ENCODE measurements around the gene SF3A1. TPM values are rescaled to one million over a fixed set of nuclear protein-coding genes. Genes with fewer than 3 reads are reported as not detected.
"Not testable (repeated sequence)": the region's sequence is repeated elsewhere in the genome, so short reads cannot be mapped to it uniquely, and the experiment has no call there.

Gene SF3A1, protein sequence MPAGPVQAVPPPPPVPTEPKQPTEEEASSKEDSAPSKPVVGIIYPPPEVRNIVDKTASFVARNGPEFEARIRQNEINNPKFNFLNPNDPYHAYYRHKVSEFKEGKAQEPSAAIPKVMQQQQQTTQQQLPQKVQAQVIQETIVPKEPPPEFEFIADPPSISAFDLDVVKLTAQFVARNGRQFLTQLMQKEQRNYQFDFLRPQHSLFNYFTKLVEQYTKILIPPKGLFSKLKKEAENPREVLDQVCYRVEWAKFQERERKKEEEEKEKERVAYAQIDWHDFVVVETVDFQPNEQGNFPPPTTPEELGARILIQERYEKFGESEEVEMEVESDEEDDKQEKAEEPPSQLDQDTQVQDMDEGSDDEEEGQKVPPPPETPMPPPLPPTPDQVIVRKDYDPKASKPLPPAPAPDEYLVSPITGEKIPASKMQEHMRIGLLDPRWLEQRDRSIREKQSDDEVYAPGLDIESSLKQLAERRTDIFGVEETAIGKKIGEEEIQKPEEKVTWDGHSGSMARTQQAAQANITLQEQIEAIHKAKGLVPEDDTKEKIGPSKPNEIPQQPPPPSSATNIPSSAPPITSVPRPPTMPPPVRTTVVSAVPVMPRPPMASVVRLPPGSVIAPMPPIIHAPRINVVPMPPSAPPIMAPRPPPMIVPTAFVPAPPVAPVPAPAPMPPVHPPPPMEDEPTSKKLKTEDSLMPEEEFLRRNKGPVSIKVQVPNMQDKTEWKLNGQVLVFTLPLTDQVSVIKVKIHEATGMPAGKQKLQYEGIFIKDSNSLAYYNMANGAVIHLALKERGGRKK
- total RNA-seq = 100 to 1,000 TPM in 3 of 4 donors, 10 to 100 TPM in 1; 52.8 to 193 (median 135) TPM

- H3K36me3 ChIP-seq = peaks cover 13 to 15% of the 10 kb centered on the region in 2 donors
- H3K27ac ChIP-seq = peak within 1 kb of the TSS; percentile 93 to 97 (median 95)
- H3K27me3 ChIP-seq = no peaks in the 10 kb centered on the region
- H3K4me3 ChIP-seq (replicated peaks in 1 of 3) = peak within 1 kb of the TSS; percentile 58 to 93 (median 66)
- intact Hi-C loops (cut with DNase I) = loop anchor here (2.0 kb wide), 1 partner anchor 68 kb away; the partner anchor contains the start of gene CASTOR1
- 1% methylated on average over 17 to 18 of the region's 91 CpGs for WGBS, 2 donors
- no peaks in the 10 kb centered on the region for H3K9me3 ChIP-seq
- peaks cover 23 to 34% of the 10 kb centered on the region in 2 donors for H3K4me1 ChIP-seq
- peak; percentile 91 to 93 for DNase-seq
- peak in 1 of 2 donors; percentile 93 for TF ChIP-seq POLR2A (IDR thresholded peaks at IDR 0.05)
- TF ChIP-seq, protein P1, sequence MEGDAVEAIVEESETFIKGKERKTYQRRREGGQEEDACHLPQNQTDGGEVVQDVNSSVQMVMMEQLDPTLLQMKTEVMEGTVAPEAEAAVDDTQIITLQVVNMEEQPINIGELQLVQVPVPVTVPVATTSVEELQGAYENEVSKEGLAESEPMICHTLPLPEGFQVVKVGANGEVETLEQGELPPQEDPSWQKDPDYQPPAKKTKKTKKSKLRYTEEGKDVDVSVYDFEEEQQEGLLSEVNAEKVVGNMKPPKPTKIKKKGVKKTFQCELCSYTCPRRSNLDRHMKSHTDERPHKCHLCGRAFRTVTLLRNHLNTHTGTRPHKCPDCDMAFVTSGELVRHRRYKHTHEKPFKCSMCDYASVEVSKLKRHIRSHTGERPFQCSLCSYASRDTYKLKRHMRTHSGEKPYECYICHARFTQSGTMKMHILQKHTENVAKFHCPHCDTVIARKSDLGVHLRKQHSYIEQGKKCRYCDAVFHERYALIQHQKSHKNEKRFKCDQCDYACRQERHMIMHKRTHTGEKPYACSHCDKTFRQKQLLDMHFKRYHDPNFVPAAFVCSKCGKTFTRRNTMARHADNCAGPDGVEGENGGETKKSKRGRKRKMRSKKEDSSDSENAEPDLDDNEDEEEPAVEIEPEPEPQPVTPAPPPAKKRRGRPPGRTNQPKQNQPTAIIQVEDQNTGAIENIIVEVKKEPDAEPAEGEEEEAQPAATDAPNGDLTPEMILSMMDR (IDR thresholded peaks at IDR 0.05) = peak in 1 of 6 experiments; percentile 16
Observed at GRCh38 chr22:30356449-30357235, at the start of gene SF3A1, which contains the start of gene CCDC157. Gene SF3A1 (minus strand): TSS chr22:30356894. CDS start chr22:30356792, 102 bp downstream. Gene CCDC157 (plus strand): TSS chr22:30357007. CDS start chr22:30366001, 8,994 bp downstream.

- Histone ChIP-seq H3K27me3 (no peaks in the 10 kb centered on the region), H3K4me3 (replicated peaks in 1 of 3) (no peak overlapping the region), H3K9me3 (no peaks in the 10 kb centered on the region), H3K27ac (no peak overlapping the region), H3K36me3 (peaks cover 16 to 27% of the 10 kb centered on the region in 2 donors), H3K4me1 (peaks cover 0 to 5% of the 10 kb centered on the region in 2 donors)
- intact Hi-C loops (cut with DNase I) = no loop called here
- TF ChIP-seq, protein P1 (IDR thresholded peaks at IDR 0.05) = no peak
- TF ChIP-seq POLR2A (IDR thresholded peaks at IDR 0.05) = no peak
- 85 to 95% methylated on average over 6 of the region's 6 CpGs for WGBS, 2 donors
- DNase-seq = no peak
Observed at GRCh38 chr22:30406400-30406799, 49.7 kb upstream of the SF3A1 start.

GRCh38 chr22:30405731-30406130, 49.0 kb upstream of the SF3A1 start:
- WGBS, 2 donors = 83 to 88% methylated on average over 3 to 4 of the region's 4 CpGs
- intact Hi-C loops (cut with DNase I) = no loop called here
- peaks cover 12 to 21% of the 10 kb centered on the region in 2 donors for H3K36me3 ChIP-seq

GRCh38 chr22:30404307-30404706, 47.6 kb upstream of the SF3A1 start:
- Histone ChIP-seq H3K27ac (no peak overlapping the region), H3K4me1 (peaks cover 0 to 5% of the 10 kb centered on the region in 2 donors), H3K27me3 (no peaks in the 10 kb centered on the region), H3K9me3 (no peaks in the 10 kb centered on the region), H3K36me3 (peaks cover 0 to 12% of the 10 kb centered on the region in 2 donors), H3K4me3 (replicated peaks in 1 of 3) (no peak overlapping the region)
- no peak for DNase-seq
- no peak for TF ChIP-seq POLR2A (IDR thresholded peaks at IDR 0.05)
- TF ChIP-seq, protein P1 (IDR thresholded peaks at IDR 0.05) = no peak
- intact Hi-C loops (cut with DNase I) = no loop called here
- 86 to 97% methylated on average over 6 of the region's 6 CpGs for WGBS, 2 donors

More at GRCh38 chr22:30405731-30406130, 49.0 kb upstream of the SF3A1 start:
- H3K27ac ChIP-seq = no peak overlapping the region
- H3K4me3 ChIP-seq (replicated peaks in 1 of 3) = no peak overlapping the region
- peaks cover 0 to 5% of the 10 kb centered on the region in 2 donors for H3K4me1 ChIP-seq
- no peaks in the 10 kb centered on the region for H3K27me3 ChIP-seq
- TF ChIP-seq POLR2A (IDR thresholded peaks at IDR 0.05) = no peak
- TF ChIP-seq, protein P1 (IDR thresholded peaks at IDR 0.05) = no peak
- DNase-seq = no peak
- H3K9me3 ChIP-seq = no peaks in the 10 kb centered on the region

DNA sequence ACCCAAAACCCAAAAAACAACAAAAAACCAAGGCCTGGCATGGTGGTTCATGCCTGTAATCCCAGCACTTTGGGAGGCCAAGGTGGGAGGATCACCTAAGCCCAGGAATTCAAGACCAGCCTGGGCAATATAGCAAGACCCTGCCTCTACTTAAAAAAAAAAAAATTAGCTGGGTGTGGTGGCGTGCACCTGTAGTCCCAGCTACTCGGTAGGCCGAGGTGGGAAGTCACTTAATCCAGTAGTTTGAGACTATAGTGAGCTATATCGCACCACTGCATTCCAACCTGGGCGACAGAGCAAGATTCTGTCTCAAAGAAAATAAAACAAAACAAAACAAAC, 46.0 kb upstream of the SF3A1 start:
- DNase-seq; H3K27me3 ChIP-seq; intact Hi-C loops (cut with DNase I); H3K27ac ChIP-seq; H3K4me3 ChIP-seq (replicated peaks in 1 of 3); H3K9me3 ChIP-seq: not testable (repeated sequence)
- 98 to 100% methylated on average over 5 of the region's 5 CpGs for WGBS, 2 donors
- Histone ChIP-seq H3K4me1 (peaks cover 9 to 18% of the 10 kb centered on the region in 2 donors), H3K36me3 (peaks cover 0 to 12% of the 10 kb centered on the region in 2 donors)
